Body of pancreas (tissue), 4 donors: Measurements from ENCODE around the gene GOSR1.

Experiments used
- CTCF ChIP-seq, 7 experiments: fragments of 450-650 bp in 4 of 7; fragments of 200-600 bp in 3 of 7; sonication (generic) in 3 of 7; IDR thresholded peaks; one replicate each; pipeline ENCODE4 v1.5.1; 2016 to 2019; ENCODE audit warnings: antibody characterized with exemption in 7 of 7
- POLR2A ChIP-seq, 3 donors: fragments of 450-650 bp; IDR thresholded peaks; one replicate each; pipeline ENCODE4 v1.6.1; 2016; ENCODE audit warnings: antibody characterized with exemption in 3 of 3, mild to moderate bottlenecking in 2 of 3

GRCh38 chr17:30519707-30520106, 42.5 kb downstream of the GOSR1 start:
- TF ChIP-seq CTCF (IDR thresholded peaks at IDR 0.05) (no peak), POLR2A (IDR thresholded peaks at IDR 0.05) (no peak)
